ENCODE data around the gene TPI1.

DNA sequence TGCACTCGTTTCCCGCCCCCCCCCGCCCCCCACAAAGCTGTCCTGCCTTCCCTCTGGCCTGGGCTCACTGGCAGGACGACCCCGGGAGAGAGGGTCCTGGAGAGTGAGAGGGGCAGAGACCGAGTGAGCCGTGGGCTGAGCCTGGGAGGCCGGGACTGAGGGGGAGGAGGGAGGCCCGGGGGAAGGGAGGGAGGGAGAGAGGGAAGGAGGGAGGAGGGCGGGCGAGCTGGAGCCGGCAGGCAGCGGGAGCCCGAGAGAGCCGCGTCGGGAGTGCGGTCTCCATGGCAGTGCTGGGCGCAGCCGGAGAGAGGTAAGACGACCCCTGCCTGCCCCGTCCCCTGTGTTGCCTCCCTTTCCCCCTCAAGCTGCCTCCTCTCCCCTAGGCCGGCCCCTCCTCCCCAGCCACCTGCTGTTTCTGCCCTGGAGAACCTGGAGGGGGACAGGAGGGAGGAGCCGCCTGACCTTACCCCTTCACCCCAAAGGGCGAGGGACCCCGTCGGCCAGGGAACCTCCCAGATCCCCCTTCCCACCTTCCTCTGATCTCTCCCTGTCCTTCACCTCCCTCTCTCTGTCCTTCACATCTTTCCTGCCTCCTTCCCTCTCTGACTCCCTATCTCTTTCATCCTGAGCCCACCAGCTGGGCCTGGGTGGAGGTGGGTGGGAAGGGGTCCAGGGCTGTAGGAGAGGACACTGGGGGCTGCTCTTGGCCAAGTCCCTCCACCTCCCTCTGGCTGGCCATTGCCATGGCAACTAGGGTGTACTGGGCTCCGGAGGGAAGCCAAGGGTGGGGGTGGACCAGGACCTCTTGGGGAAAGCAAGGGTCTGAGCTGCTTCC, 45.5 kb upstream of the TPI1 start, which contains the start of gene GPR162:
- no peak for TF ChIP-seq POLR2AphosphoS5 (IDR thresholded peaks at IDR 0.05; ENCODE audit: low read depth, low read length)
- no peak for TF ChIP-seq SIN3A (IDR thresholded peaks at IDR 0.05; ENCODE audit: borderline replicate concordance, insufficient read depth, low read length)
- TF ChIP-seq, protein P1, sequence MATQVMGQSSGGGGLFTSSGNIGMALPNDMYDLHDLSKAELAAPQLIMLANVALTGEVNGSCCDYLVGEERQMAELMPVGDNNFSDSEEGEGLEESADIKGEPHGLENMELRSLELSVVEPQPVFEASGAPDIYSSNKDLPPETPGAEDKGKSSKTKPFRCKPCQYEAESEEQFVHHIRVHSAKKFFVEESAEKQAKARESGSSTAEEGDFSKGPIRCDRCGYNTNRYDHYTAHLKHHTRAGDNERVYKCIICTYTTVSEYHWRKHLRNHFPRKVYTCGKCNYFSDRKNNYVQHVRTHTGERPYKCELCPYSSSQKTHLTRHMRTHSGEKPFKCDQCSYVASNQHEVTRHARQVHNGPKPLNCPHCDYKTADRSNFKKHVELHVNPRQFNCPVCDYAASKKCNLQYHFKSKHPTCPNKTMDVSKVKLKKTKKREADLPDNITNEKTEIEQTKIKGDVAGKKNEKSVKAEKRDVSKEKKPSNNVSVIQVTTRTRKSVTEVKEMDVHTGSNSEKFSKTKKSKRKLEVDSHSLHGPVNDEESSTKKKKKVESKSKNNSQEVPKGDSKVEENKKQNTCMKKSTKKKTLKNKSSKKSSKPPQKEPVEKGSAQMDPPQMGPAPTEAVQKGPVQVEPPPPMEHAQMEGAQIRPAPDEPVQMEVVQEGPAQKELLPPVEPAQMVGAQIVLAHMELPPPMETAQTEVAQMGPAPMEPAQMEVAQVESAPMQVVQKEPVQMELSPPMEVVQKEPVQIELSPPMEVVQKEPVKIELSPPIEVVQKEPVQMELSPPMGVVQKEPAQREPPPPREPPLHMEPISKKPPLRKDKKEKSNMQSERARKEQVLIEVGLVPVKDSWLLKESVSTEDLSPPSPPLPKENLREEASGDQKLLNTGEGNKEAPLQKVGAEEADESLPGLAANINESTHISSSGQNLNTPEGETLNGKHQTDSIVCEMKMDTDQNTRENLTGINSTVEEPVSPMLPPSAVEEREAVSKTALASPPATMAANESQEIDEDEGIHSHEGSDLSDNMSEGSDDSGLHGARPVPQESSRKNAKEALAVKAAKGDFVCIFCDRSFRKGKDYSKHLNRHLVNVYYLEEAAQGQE (IDR thresholded peaks at IDR 0.05; ENCODE audit: insufficient read depth in 1 of 2, low read depth in 2 of 2, low read length in 2 of 2) = no peak
- TF ChIP-seq TAF1 (IDR thresholded peaks at IDR 0.05; ENCODE audit: borderline replicate concordance, insufficient read depth, low read length) = no peak

All from PFSK-1 (cell line).